GM19351 (cell line): ENCODE measurements around the gene RINL.
"Not testable (repeated sequence)": the region's sequence is repeated elsewhere in the genome, so short reads cannot be mapped to it uniquely, and the experiment has no call there.

ENCODE experiments used
- ATAC-seq: cut with Tn5 transposase; IDR thresholded peaks from one replicate; pipeline ENCODE4 v1.9.1; 2021; ENCODE audit warnings: mild to moderate bottlenecking, moderate library complexity; ENCODE audit not compliant: unreplicated experiment

RINL gene

GRCh38 chr19:38836983-38837626, 41.0 kb downstream of the RINL start:
- no peak for ATAC-seq

- no peak for ATAC-seq
Observed at GRCh38 chr19:38836159-38836982, 41.7 kb downstream of the RINL start.

DNA sequence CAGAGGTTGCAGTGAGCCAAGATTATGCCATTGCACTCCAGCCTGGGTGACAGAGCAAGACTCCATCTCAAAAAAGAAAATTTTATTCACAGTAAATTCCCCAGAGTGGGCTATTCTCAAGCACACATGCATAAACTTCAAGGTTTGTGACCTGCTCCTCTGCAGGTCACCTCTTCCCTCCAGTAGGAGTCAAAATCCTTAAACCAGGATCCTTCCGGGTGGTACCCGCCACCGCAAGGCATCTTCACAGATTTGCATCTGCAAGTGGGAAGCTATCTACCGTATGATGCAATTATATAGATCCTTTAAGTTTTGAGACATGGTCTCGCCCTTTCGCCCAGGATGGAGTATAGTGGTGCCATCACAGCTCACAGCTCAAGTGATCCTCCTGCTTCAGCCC, 43.5 kb downstream of the RINL start:
- no peak for ATAC-seq

- ATAC-seq, result no peak
Observed at GRCh38 chr19:38834104-38834490, 44.0 kb downstream of the RINL start.

DNA sequence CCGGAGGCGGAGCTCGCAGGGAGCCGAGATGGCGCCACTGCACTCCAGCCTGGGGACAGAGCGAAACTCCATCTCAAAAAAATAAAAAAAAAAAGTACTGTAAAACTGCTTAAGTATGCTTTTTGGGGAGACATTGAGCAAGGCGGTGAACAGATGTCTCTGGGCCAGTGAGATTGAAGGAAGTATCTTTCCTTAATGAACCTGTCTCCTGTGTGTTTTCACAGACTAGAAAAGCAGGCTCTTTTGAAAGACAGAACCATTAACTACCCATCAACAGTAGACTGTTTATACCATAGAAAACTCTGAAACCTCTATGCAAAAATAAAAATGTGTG, 45.0 kb downstream of the RINL start:
- no peak for ATAC-seq

GRCh38 chr19:38831142-38831605, 46.9 kb downstream of the RINL start:
- ATAC-seq, result peak; percentile 38

DNA sequence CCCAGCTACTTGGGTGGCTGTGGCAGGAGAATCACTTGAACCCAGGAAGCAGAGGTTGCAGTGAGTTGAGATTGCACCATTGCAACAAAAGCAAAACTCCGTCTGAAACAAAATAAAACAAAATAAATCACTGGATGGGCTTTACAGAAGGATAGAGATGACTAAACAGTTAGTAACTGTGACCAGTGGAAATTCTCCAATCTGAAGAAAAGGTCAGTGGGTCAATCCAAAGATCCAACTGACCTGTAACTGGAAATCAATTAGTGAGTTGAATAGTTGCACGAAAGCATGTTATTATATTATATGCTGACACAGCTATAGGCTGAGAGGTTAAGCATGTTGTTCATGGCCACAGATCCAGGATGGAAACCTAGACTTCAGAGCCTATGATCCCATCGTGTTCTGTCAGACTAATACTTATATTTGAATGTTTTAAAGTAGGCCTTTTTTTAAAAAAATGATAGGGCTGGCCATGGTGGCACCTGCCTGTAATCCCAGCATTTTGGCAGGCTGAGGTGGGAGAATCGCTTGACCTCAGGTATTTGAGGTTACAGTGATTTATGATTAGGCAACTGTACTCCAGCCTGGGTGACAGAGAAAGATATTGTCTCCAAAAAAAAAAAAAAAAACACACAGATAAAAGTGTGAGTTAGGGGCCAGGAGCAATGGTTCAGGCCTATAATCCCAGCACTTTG, 47.9 kb downstream of the RINL start:
- ATAC-seq, result no peak

DNA sequence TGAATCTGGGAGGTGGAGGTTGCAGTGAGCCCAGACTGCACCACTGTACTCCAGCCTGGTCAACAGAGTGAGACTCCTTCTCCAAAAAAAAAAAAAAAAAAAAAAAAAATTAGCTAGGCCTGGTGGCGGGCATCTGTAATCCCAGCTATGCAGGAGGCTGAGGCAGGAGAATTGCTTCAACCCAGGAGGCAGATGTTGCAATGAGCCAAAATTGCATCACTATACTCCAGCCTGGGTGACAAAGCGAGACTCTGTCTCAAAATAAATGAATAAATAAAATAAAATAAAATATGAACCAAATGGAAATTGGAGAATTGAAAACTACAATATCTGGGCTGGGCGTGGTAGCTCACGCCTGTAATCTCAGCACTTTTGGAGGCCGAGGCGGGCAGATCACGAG, 48.9 kb downstream of the RINL start:
- ATAC-seq, result not testable (repeated sequence)

DNA sequence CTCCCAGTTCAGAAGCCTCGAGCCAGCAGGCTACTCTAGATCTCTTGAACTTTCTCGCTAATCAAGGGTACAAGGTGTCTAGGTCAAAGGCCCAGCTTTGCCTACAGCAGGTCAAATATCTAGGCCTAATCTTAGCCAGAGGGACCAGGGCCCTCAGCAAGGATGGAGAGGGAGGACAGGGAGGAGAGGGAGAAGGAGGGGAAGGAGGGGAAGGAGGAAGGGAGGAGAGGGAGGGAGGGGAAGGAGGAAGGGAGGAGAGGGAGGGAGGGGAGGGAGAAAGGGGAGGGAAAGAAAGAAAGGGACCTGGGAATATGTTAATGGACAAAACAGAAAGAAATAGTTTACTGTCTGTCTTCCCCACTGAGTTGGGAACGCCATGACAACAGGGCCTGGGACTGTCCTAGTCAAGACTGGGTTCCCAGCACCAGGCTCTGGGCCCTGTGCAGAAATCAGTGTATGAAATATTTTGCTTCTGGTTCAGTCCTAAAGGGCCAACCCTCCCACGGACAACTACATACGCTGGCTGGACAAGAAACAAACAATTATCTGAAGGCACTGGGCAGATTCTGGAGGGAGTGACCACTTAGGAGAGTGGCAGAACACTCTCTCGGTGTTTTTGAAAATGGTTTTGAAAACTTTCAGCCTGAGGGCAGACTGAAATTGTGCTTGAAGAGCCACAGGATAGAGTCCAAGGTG, 51.1 kb downstream of the RINL start:
- ATAC-seq, result no peak

- ATAC-seq, result not testable (repeated sequence)
Observed at GRCh38 chr19:38825936-38826335, 52.1 kb downstream of the RINL start.

- not testable (repeated sequence) for ATAC-seq
Observed at GRCh38 chr19:38821230-38821825, 56.7 kb downstream of the RINL start.

- ATAC-seq, result no peak
Observed at GRCh38 chr19:38819231-38819920, 58.7 kb downstream of the RINL start.
